Measurements from ENCODE around the gene CNTROB. TPM values are rescaled to one million over a fixed set of nuclear protein-coding genes. Genes with fewer than 3 reads are reported as not detected.

CNTROB gene
- total RNA-seq, 1 donor from 2014 or later: 12.0 TPM

Other genes with a start within 250 kb of the CNTROB start
- gene TP53, start 244.7 kb upstream of the CNTROB start, total RNA-seq: 17.5 TPM
- 3.2 TPM for gene WRAP53, start 243.7 kb upstream of the CNTROB start, total RNA-seq
- 0.78 TPM for gene EFNB3, start 227.0 kb upstream of the CNTROB start, total RNA-seq
- 0.16 TPM for gene DNAH2, start 214.5 kb upstream of the CNTROB start, total RNA-seq
- gene KDM6B, start 98.0 kb upstream of the CNTROB start, total RNA-seq: 22.1 TPM
- gene TMEM88, start 77.1 kb upstream of the CNTROB start, total RNA-seq: 14.7 TPM
- 68.8 TPM for gene NAA38, start 74.6 kb upstream of the CNTROB start, total RNA-seq
- 12.2 TPM for gene CYB5D1, start 74.2 kb upstream of the CNTROB start, total RNA-seq
- 14.2 TPM for gene CHD3, start 43.4 kb upstream of the CNTROB start, total RNA-seq
- 1.00 TPM for gene RNF227, start 15.9 kb upstream of the CNTROB start, total RNA-seq
- gene KCNAB3, start 2.4 kb upstream of the CNTROB start, total RNA-seq: 0.43 TPM
- gene TRAPPC1, start 260 bp upstream of the CNTROB start, total RNA-seq: 114 TPM
- not detected for gene GUCY2D, start 70.4 kb downstream of the CNTROB start, total RNA-seq
- not detected for gene ALOX15B, start 106.9 kb downstream of the CNTROB start, total RNA-seq
- not detected for gene ALOX12B, start 155.5 kb downstream of the CNTROB start, total RNA-seq
- not detected for gene ALOXE3, start 186.3 kb downstream of the CNTROB start, total RNA-seq
- gene HES7, start 191.9 kb downstream of the CNTROB start, total RNA-seq: 0.65 TPM
- 47.8 TPM for gene PER1, start 220.2 kb downstream of the CNTROB start, total RNA-seq
- 63.9 TPM for gene VAMP2, start 230.7 kb downstream of the CNTROB start, total RNA-seq
- gene TMEM107, start 244.2 kb downstream of the CNTROB start, total RNA-seq: 8.7 TPM